Neural progenitor cell (in vitro differentiated cells): ENCODE measurements around the gene GNA15. TPM values are rescaled to one million over a fixed set of nuclear protein-coding genes. Genes with fewer than 3 reads are reported as not detected.
"Not testable (repeated sequence)": the region's sequence is repeated elsewhere in the genome, so short reads cannot be mapped to it uniquely, and the experiment has no call there.

Experiments used
- DNase-seq: peaks from one replicate; pipeline ENCODE4 v3.0.0-alpha.2; 2016; ENCODE audit warnings: low spot score
- H2AFZ ChIP-seq: fragments of 200-600 bp; sonication (generic); replicated peaks from 2 replicates; pipeline ENCODE4 v1.6.1; 2016; ENCODE audit warnings: antibody characterized with exemption
- H3F3A ChIP-seq: fragments of 200-600 bp; sonication (generic); 2 replicates; pipeline ENCODE4 v1.6.1; 2016; ENCODE audit warnings: antibody characterized with exemption, low read depth
- H3K27ac ChIP-seq: fragments of 200-600 bp; sonication (generic); 2 replicates; pipeline ENCODE4 v1.5.1; 2016; ENCODE audit warnings: mild to moderate bottlenecking
- H3K27me3 ChIP-seq: fragments of 200-600 bp; sonication (generic); 2 replicates; pipeline ENCODE4 v1.6.1; 2016; ENCODE audit warnings: mild to moderate bottlenecking, moderate library complexity
- H3K36me3 ChIP-seq: fragments of 200-600 bp; sonication (generic); 2 replicates; pipeline ENCODE4 v1.5.1; 2016
- H3K4me1 ChIP-seq: fragments of 200-600 bp; sonication (generic); 2 replicates; pipeline ENCODE4 v1.6.1; 2016; ENCODE audit warnings: mixed run types
- H3K4me2 ChIP-seq: fragments of 200-600 bp; sonication (generic); 2 replicates; pipeline ENCODE4 v1.6.1; 2016
- H3K4me3 ChIP-seq: fragments of 200-600 bp; sonication (generic); 2 replicates; pipeline ENCODE4 v1.5.1; 2016
- H3K79me2 ChIP-seq: fragments of 200-600 bp; sonication (generic); 2 replicates; pipeline ENCODE4 v1.6.1; 2016; ENCODE audit warnings: low read depth
- H3K9ac ChIP-seq: fragments of 200-600 bp; sonication (generic); 2 replicates; pipeline ENCODE4 v1.6.1; 2016
- H3K9me3 ChIP-seq: fragments of 200-600 bp; sonication (generic); 2 replicates; pipeline ENCODE4 v1.5.1; 2016; ENCODE audit warnings: low read depth
- H4K20me1 ChIP-seq: fragments of 200-600 bp; sonication (generic); 2 replicates; pipeline ENCODE4 v1.6.1; 2016; ENCODE audit warnings: low read depth
- H3K27ac Mint-ChIP-seq: 3 replicates; pipeline ENCODE4 v1.8.0; 2021; ENCODE audit warnings: mixed read lengths
- H3K27me3 Mint-ChIP-seq: 2 replicates; pipeline ENCODE4 v1.8.0; 2022; ENCODE audit warnings: low read depth, mild to moderate bottlenecking, inconsistent platforms, moderate library complexity, mixed read lengths; ENCODE audit not compliant: insufficient read depth
- H3K36me3 Mint-ChIP-seq: 3 replicates; pipeline ENCODE4 v1.8.0; 2021; ENCODE audit warnings: mixed read lengths
- H3K4me1 Mint-ChIP-seq: 3 replicates; pipeline ENCODE4 v1.8.0; 2021; ENCODE audit warnings: mixed read lengths
- H3K4me3 Mint-ChIP-seq: 3 replicates; pipeline ENCODE4 v1.8.0; 2021; ENCODE audit warnings: mild to moderate bottlenecking, moderate library complexity, mixed read lengths
- H3K9me3 Mint-ChIP-seq: 3 replicates; pipeline ENCODE4 v1.8.0; 2020; ENCODE audit warnings: mixed read lengths
- EZH2 ChIP-seq: fragments of 200-600 bp; sonication (generic); IDR thresholded peaks from 2 replicates; pipeline ENCODE4 v1.6.1; 2017; ENCODE audit warnings: antibody characterized with exemption, mild to moderate bottlenecking, moderate library complexity
- EZH2phosphoT487 ChIP-seq: fragments of 200-600 bp; sonication (generic); IDR thresholded peaks from 2 replicates; pipeline ENCODE4 v1.6.1; 2017; ENCODE audit warnings: antibody characterized with exemption
- total RNA-seq: library from RNA; depleted of rRNA; stranded (reverse); fragments of >200 nt; gene quantifications from 2 replicates; pipeline ENCODE4 v1.2.3, GENCODE V29; 2015; ENCODE audit warnings: low replicate concordance
- TF ChIP-seq, protein P1 (sequence below): fragments of 200-600 bp; sonication (generic); IDR thresholded peaks from 2 replicates; pipeline ENCODE4 v1.5.1; 2017; ENCODE audit warnings: antibody characterized with exemption, mild to moderate bottlenecking

The GNA15 gene
- total RNA-seq, 1 donor from 2014 or later = not detected

DNA sequence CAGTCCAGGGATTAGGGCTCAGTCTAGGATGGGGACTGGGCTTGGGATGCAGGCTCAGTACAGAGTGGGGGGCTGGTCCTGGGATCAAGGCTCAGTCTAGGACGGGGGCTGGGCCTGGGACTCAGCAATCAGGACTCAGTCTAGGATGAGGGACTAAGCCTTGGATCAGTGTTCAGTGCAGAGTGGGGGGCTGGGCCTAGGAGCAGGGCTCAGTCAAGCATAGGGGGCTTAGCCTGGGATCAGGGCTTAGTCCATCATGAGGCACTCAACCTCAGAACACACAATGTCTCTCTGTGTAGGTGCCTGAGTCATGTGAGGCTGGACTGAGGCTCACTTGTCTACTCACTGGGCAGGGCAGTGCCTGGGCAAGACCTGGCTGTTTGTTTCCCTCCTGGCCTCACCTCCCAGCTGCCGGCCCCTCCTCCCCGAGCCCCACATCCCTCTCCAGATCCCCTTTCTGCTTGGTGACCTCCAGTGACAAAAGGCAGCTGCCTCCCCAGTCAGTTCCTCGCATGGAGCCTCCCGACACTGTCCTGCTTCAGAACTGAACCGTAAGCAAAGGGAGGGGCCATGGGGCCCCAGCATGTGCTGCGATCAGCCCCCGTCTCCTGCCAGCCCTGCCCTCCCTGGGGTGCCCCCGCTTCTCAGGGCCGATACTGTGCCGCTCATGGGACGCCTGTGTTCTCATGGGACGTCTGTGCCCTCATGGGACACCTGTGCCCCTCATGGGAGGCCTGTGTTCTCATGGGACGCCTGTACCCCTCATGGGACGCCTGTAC is 36.2 kb downstream of the GNA15 start:
- Histone ChIP-seq H3K4me3 (no peak overlapping the region), H4K20me1 (no peaks in the 10 kb centered on the region), H3K27me3 (no peaks in the 10 kb centered on the region), H3K9ac (no peak overlapping the region), H3K4me1 (no peaks in the 10 kb centered on the region), H3K79me2 (no peaks in the 10 kb centered on the region), H3K36me3 (no peaks in the 10 kb centered on the region), H3K4me2 (no peak overlapping the region), H3K27ac (no peak overlapping the region), H3K9me3 (no peaks in the 10 kb centered on the region), H2AFZ (no peak overlapping the region), H3F3A (no peaks in the 10 kb centered on the region)
- H3K36me3 Mint-ChIP-seq = no peaks in the 10 kb centered on the region
- H3K27me3 Mint-ChIP-seq = peaks cover 6% of the 10 kb centered on the region
- H3K4me1 Mint-ChIP-seq = peaks cover 4% of the 10 kb centered on the region
- no peak overlapping the region for H3K4me3 Mint-ChIP-seq
- H3K9me3 Mint-ChIP-seq = no peaks in the 10 kb centered on the region
- DNase-seq = no peak
- H3K27ac Mint-ChIP-seq = no peak overlapping the region
- TF ChIP-seq EZH2phosphoT487 (no peak), EZH2 (no peak)
- TF ChIP-seq, protein P1, sequence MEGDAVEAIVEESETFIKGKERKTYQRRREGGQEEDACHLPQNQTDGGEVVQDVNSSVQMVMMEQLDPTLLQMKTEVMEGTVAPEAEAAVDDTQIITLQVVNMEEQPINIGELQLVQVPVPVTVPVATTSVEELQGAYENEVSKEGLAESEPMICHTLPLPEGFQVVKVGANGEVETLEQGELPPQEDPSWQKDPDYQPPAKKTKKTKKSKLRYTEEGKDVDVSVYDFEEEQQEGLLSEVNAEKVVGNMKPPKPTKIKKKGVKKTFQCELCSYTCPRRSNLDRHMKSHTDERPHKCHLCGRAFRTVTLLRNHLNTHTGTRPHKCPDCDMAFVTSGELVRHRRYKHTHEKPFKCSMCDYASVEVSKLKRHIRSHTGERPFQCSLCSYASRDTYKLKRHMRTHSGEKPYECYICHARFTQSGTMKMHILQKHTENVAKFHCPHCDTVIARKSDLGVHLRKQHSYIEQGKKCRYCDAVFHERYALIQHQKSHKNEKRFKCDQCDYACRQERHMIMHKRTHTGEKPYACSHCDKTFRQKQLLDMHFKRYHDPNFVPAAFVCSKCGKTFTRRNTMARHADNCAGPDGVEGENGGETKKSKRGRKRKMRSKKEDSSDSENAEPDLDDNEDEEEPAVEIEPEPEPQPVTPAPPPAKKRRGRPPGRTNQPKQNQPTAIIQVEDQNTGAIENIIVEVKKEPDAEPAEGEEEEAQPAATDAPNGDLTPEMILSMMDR = no peak

DNA sequence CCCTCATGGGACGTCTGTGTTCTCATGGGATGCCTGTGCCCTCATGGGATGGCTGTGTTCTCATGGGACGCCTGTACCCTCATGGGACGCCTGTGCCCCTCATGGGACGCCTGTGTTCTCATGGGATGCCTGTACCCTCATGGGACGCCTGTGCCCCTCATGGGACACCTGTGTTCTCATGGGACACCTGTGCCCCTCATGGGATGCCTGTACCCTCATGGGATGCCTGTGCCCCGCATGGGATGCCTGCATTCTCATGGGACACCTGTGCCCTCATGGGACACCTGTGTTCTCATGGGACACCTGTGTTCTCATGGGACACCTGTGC is 36.8 kb downstream of the GNA15 start:
- not testable (repeated sequence) for H3K9me3 ChIP-seq, H3K27ac ChIP-seq, H3K79me2 ChIP-seq, DNase-seq, H3K27ac Mint-ChIP-seq, H3K27me3 Mint-ChIP-seq, H3K27me3 ChIP-seq, H3K4me1 Mint-ChIP-seq, H3K9ac ChIP-seq, H3K36me3 ChIP-seq, H4K20me1 ChIP-seq, H3K9me3 Mint-ChIP-seq, H3K4me3 ChIP-seq, H3K4me3 Mint-ChIP-seq, H2AFZ ChIP-seq, H3F3A ChIP-seq, H3K4me2 ChIP-seq, H3K36me3 Mint-ChIP-seq, H3K4me1 ChIP-seq

DNA sequence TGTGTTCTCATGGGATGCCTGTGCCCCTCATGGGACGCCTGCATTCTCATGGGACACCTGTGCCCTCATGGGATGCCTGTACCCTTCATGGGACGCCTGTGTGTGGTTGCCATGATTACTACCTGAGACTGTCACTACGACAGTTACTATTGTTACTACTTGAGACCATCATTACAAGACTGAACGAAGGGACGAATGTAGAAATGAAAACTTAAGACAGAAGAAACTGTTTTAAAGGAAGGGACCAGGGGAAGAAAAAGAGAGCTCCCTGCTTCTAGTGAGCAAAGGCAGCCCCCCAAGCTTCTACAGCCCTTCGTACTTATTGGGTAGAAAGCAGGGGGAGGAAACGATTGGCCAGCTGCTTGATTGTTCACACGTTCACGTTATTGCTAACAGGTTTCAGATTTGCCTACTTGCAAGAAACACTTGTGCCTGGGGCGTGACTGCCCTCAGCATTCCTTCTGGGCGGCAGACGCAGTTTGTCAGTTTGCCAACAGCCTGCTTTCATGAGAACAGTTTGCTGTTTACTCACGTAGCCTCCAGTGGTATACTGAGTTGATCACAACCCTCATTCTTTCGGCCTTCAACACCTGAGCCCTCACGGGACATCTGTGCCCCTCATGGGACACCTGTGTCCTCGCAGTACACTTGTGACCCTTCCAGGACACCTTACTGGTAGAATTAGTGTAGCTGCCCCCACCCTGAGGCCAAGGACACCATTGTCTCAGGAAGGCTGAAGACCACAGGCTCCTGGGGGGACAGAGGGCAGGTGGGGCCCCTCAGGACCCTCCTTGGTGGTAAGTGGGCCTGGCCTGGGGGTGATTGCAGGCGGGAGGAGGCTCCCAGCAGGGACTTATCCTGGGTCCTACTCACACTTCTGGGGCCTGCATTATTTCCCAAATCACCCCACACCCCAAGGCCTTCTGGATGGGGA is 40.2 kb downstream of the GNA15 start:
- Mint-ChIP-seq H3K4me3 (no peak overlapping the region), H3K9me3 (no peaks in the 10 kb centered on the region)

More for the DNA sequence above, 40.2 kb downstream of the GNA15 start:
- no peaks in the 10 kb centered on the region for H3K9me3 ChIP-seq
- Mint-ChIP-seq H3K27ac (no peak overlapping the region), H3K27me3 (peaks cover 2% of the 10 kb centered on the region), H3K4me1 (no peaks in the 10 kb centered on the region), H3K36me3 (no peaks in the 10 kb centered on the region)
- no peaks in the 10 kb centered on the region for H3K36me3 ChIP-seq
- no peaks in the 10 kb centered on the region for H3K4me1 ChIP-seq
- no peak overlapping the region for H3K9ac ChIP-seq
- H3K4me3 ChIP-seq = no peak overlapping the region
- H3K27me3 ChIP-seq = no peaks in the 10 kb centered on the region
- TF ChIP-seq EZH2 (no peak), EZH2phosphoT487 (no peak)
- TF ChIP-seq, protein P1 = no peak
- H3K79me2 ChIP-seq = no peaks in the 10 kb centered on the region
- no peak overlapping the region for H3K27ac ChIP-seq
- no peaks in the 10 kb centered on the region for H3F3A ChIP-seq
- no peak for DNase-seq
- H2AFZ ChIP-seq = no peak overlapping the region
- no peaks in the 10 kb centered on the region for H4K20me1 ChIP-seq
- H3K4me2 ChIP-seq = no peak overlapping the region
